Measurements from ENCODE around the gene C19orf18.

Gene C19orf18

GRCh38 chr19:57947088-57947418 lies 27.3 kb downstream of the C19orf18 start:
- no peak for DNase-seq

GRCh38 chr19:57946316-57946715 lies 28.0 kb downstream of the C19orf18 start:
- no peak for DNase-seq

- DNase-seq, result no peak
Measured at GRCh38 chr19:57941593-57941992, 32.7 kb downstream of the C19orf18 start.

GRCh38 chr19:57935731-57936130 lies 38.6 kb downstream of the C19orf18 start:
- no peak for DNase-seq

GRCh38 chr19:57934820-57935665 lies 39.3 kb downstream of the C19orf18 start, which contains the start of gene ZNF418:
Gene ZNF418 (minus strand): TSS chr19:57935402. CDS start chr19:57933822, 1,580 bp downstream.
- DNase-seq, result no peak

- no peak for DNase-seq
Measured at GRCh38 chr19:57927587-57927986, 46.7 kb downstream of the C19orf18 start.

GRCh38 chr19:57916168-57916995 lies 58.0 kb downstream of the C19orf18 start, which contains the start of gene ZNF417:
Gene ZNF417 (minus strand): TSS chr19:57916592. CDS start chr19:57916411, 181 bp downstream.
- peak; percentile 61 to 85 for DNase-seq

GRCh38 chr19:57914531-57914930 lies 59.8 kb downstream of the C19orf18 start:
- no peak for DNase-seq

Data from NCI-H187 (cell line).